Loucy (cell line): ENCODE measurements around the gene PRKCQ.

Source experiments
- EZH2phosphoT487 ChIP-seq: fragments of 200-600 bp; IDR thresholded peaks from 2 replicates; pipeline ENCODE4 v1.6.1; 2018; ENCODE audit warnings: antibody characterized with exemption, mild to moderate bottlenecking, moderate library complexity, borderline replicate concordance
- TF ChIP-seq, protein P1 (sequence below): fragments of 200-600 bp; sonication (generic); conservative IDR thresholded peaks from 2 replicates; pipeline ENCODE4 v1.5.1; 2014; ENCODE audit warnings: mild to moderate bottlenecking, antibody characterized with exemption, low read length

DNA sequence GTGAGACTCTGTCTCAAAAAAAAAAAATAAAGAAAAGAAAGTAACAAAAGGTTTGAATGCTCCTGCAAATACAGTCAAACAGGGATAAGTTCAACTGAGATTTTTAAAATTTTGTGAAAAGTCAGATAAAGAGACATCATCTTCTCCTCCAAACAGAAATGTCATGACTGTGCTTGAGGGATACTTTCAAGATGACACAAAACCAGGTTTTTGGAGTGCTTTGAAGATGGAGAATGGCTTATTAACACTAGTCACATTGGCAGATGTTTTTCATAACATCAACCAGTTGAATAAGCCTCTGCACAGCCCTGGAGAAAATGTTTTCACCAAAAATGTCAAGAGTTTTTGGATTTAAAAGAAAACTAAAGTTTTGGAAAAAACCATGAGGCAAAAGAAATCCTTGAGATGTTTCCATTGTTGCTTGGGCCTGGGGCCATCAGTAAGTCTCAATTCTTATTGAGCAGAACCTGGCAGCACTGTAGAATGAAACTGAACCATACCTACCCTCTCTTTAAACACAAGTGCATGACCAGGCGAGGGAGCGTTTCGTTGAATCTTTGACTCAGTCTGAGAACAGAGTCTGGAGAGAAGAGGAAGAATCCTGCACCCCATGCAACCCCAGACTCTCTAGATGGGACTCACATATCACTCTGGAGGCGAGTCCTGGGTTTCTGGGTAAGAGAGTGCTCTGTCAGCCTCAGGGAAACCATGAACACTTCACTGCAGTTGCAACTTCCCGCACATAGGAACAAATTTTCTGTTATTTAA lies 37.4 kb upstream of the PRKCQ start:
- TF ChIP-seq, protein P1, sequence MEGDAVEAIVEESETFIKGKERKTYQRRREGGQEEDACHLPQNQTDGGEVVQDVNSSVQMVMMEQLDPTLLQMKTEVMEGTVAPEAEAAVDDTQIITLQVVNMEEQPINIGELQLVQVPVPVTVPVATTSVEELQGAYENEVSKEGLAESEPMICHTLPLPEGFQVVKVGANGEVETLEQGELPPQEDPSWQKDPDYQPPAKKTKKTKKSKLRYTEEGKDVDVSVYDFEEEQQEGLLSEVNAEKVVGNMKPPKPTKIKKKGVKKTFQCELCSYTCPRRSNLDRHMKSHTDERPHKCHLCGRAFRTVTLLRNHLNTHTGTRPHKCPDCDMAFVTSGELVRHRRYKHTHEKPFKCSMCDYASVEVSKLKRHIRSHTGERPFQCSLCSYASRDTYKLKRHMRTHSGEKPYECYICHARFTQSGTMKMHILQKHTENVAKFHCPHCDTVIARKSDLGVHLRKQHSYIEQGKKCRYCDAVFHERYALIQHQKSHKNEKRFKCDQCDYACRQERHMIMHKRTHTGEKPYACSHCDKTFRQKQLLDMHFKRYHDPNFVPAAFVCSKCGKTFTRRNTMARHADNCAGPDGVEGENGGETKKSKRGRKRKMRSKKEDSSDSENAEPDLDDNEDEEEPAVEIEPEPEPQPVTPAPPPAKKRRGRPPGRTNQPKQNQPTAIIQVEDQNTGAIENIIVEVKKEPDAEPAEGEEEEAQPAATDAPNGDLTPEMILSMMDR: no peak
- no peak for TF ChIP-seq EZH2phosphoT487
